HepG2 (cell line): ENCODE measurements around the gene POLR3H. TPM values are rescaled to one million over a fixed set of nuclear protein-coding genes. Genes with fewer than 3 reads are reported as not detected.

Experiments
- CENPT ChIP-seq: sonication (generic); formaldehyde crosslinking; IDR thresholded peaks from 2 replicates; pipeline ENCODE4 v1.8.0; 2022; ENCODE audit warnings: low read depth, mild to moderate bottlenecking, moderate library complexity, missing genetic modification reagents
- ESRRA ChIP-seq: sonication (generic); formaldehyde crosslinking; IDR thresholded peaks from 2 replicates; pipeline ENCODE4 v1.5.1; 2020; ENCODE audit warnings: mild to moderate bottlenecking, low read depth, missing genetic modification reagents
- FOXK2 ChIP-seq: fragments of 450-650 bp; IDR thresholded peaks from 2 replicates; pipeline ENCODE4 v1.6.1; 2016
- KAT2B ChIP-seq: fragments of 150-350 bp; IDR thresholded peaks from 2 replicates; pipeline ENCODE4 v1.6.1; 2014; ENCODE audit warnings: low read depth, low read length, borderline replicate concordance
- MAFF ChIP-seq: IDR thresholded peaks from 2 replicates; pipeline ENCODE4 v1.6.1; 2011; ENCODE audit warnings: low read depth, low read length, improper control_type of control experiment
- MED13 ChIP-seq: sonication (generic); formaldehyde crosslinking; IDR thresholded peaks from 2 replicates; pipeline ENCODE4 v1.5.0; 2020; ENCODE audit warnings: missing genetic modification reagents
- MYPOP ChIP-seq: sonication (generic); formaldehyde crosslinking; IDR thresholded peaks from 2 replicates; pipeline ENCODE4 v1.8.1; 2023; ENCODE audit warnings: mild to moderate bottlenecking, moderate library complexity, missing genetic modification reagents
- RFX3 ChIP-seq: IDR thresholded peaks from 2 replicates; pipeline ENCODE4 v1.6.1; 2016; ENCODE audit warnings: missing biosample characterization, missing genetic modification reagents
- SAP130 ChIP-seq: IDR thresholded peaks from 2 replicates; pipeline ENCODE4 v1.6.1; 2016; ENCODE audit warnings: low read depth
- SCMH1 ChIP-seq: sonication (generic); formaldehyde crosslinking; IDR thresholded peaks from 2 replicates; pipeline ENCODE4 v1.9.0; 2021; ENCODE audit warnings: missing genetic modification reagents, mild to moderate bottlenecking, borderline replicate concordance
- TBX3 ChIP-seq: fragments of 450-650 bp; IDR thresholded peaks from 2 replicates; pipeline ENCODE4 v1.6.1; 2017; ENCODE audit warnings: antibody characterized with exemption, mild to moderate bottlenecking, inconsistent platforms, borderline replicate concordance
- ZNF224 ChIP-seq: sonication (generic); formaldehyde crosslinking; IDR thresholded peaks from 2 replicates; pipeline ENCODE4 v1.5.0; 2020; ENCODE audit warnings: mild to moderate bottlenecking, missing genetic modification reagents
- ZNF331 ChIP-seq: sonication (generic); formaldehyde crosslinking; IDR thresholded peaks from 2 replicates; pipeline ENCODE4 v1.4.0; 2020; ENCODE audit warnings: missing genetic modification reagents
- ZNF333 ChIP-seq: sonication (generic); formaldehyde crosslinking; IDR thresholded peaks from 2 replicates; pipeline ENCODE4 v1.4.0; 2020; ENCODE audit warnings: mild to moderate bottlenecking, missing genetic modification reagents, borderline replicate concordance
- ZNF431 ChIP-seq: sonication (generic); formaldehyde crosslinking; IDR thresholded peaks from 2 replicates; pipeline ENCODE4 v1.9.0; 2022; ENCODE audit warnings: missing genetic modification reagents, low read depth, mild to moderate bottlenecking, borderline replicate concordance
- ZNF446 ChIP-seq: sonication (generic); formaldehyde crosslinking; IDR thresholded peaks from 2 replicates; pipeline ENCODE4 v1.5.0; 2020; ENCODE audit warnings: mild to moderate bottlenecking, missing genetic modification reagents
- ZNF589 ChIP-seq: sonication (generic); formaldehyde crosslinking; conservative IDR thresholded peaks from 2 replicates; pipeline ENCODE4 v1.8.0; 2022; ENCODE audit warnings: mild to moderate bottlenecking, moderate library complexity, missing genetic modification reagents
- ZNF891 ChIP-seq: sonication (generic); formaldehyde crosslinking; IDR thresholded peaks from 2 replicates; pipeline ENCODE4 v1.5.0; 2020; ENCODE audit warnings: mild to moderate bottlenecking, missing genetic modification reagents
- polyA plus RNA-seq, 8 experiments: library from polyadenylated mRNA; depleted of rRNA in 3 of 8; stranded (reverse) in 7 of 8; unstranded in 1 of 8; fragments of >200 nt; fragmentation: Illumina TruSeq in 4 of 8; extraction: Trizol in 4 of 8; gene quantifications; 2 replicates each; pipeline versions ENCODE4 v1.2.1 to v1.2.3, GENCODE V29; 2011 to 2016; ENCODE audit warnings: low read depth in 4 of 8, missing spikeins in 1 of 8, mixed read lengths in 1 of 8; ENCODE audit not compliant: insufficient read depth in 1 of 8
- total RNA-seq, 5 experiments: library from RNA; depleted of rRNA; stranded (reverse); fragments of >200 nt; fragmentation: Illumina TruSeq; extraction: Trizol; gene quantifications; 2 replicates each; pipeline ENCODE4 v1.2.3, GENCODE V29; 2016; ENCODE audit warnings: low read depth in 1 of 5
- TF ChIP-seq, protein P1 (sequence below): sonication (generic); formaldehyde crosslinking; IDR thresholded peaks from 2 replicates; pipeline ENCODE4 v1.4.0; 2020; ENCODE audit warnings: missing genetic modification reagents
- TF ChIP-seq, protein P2 (sequence below): sonication (generic); formaldehyde crosslinking; IDR thresholded peaks from 2 replicates; pipeline ENCODE4 v1.8.1; 2022; ENCODE audit warnings: low read depth, mild to moderate bottlenecking, missing genetic modification reagents
- TF ChIP-seq, protein P3 (sequence below): sonication (generic); formaldehyde crosslinking; conservative IDR thresholded peaks from 2 replicates; pipeline ENCODE4 v1.8.1; 2023; ENCODE audit warnings: missing genetic modification reagents
- TF ChIP-seq, protein P4 (sequence below): sonication (generic); formaldehyde crosslinking; IDR thresholded peaks from 2 replicates; pipeline ENCODE4 v1.4.0; 2020; ENCODE audit warnings: mild to moderate bottlenecking, low read depth, missing genetic modification reagents

Gene POLR3H
- total and polyA plus RNA-seq, 2 of the 13 experiments (the other 11 are each of a cell fraction or from before 2014, with no cell fraction given): 10.3 to 28.6 TPM

- TF ChIP-seq, protein P1, sequence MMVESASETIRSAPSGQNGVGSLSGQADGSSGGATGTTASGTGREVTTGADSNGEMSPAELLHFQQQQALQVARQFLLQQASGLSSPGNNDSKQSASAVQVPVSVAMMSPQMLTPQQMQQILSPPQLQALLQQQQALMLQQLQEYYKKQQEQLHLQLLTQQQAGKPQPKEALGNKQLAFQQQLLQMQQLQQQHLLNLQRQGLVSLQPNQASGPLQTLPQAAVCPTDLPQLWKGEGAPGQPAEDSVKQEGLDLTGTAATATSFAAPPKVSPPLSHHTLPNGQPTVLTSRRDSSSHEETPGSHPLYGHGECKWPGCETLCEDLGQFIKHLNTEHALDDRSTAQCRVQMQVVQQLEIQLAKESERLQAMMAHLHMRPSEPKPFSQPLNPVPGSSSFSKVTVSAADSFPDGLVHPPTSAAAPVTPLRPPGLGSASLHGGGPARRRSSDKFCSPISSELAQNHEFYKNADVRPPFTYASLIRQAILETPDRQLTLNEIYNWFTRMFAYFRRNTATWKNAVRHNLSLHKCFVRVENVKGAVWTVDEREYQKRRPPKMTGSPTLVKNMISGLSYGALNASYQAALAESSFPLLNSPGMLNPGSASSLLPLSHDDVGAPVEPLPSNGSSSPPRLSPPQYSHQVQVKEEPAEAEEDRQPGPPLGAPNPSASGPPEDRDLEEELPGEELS (CRISPR knock-in tag): no peak; the same call in 1 of the 2 replicates
- no peak; the same call in 1 of the 2 replicates for TF ChIP-seq ESRRA (CRISPR knock-in tag)
- no peak for TF ChIP-seq MED13 (CRISPR knock-in tag)
- no peak for TF ChIP-seq ZNF891
- TF ChIP-seq ZNF331 (CRISPR knock-in tag): 0 out of 2 replicates have a peak, but pooled peaks have one; percentile 33
- no peak for TF ChIP-seq ZNF333 (CRISPR knock-in tag)
- no peak for TF ChIP-seq ZNF589 (CRISPR knock-in tag)
- 0 out of 2 replicates have a peak, but pooled peaks have one; percentile 75 for TF ChIP-seq ZNF446 (CRISPR knock-in tag)
- TF ChIP-seq SAP130 (CRISPR knock-in tag): peak; percentile 85
- no peak for TF ChIP-seq KAT2B
- no peak for TF ChIP-seq ZNF224
- TF ChIP-seq, protein P2, sequence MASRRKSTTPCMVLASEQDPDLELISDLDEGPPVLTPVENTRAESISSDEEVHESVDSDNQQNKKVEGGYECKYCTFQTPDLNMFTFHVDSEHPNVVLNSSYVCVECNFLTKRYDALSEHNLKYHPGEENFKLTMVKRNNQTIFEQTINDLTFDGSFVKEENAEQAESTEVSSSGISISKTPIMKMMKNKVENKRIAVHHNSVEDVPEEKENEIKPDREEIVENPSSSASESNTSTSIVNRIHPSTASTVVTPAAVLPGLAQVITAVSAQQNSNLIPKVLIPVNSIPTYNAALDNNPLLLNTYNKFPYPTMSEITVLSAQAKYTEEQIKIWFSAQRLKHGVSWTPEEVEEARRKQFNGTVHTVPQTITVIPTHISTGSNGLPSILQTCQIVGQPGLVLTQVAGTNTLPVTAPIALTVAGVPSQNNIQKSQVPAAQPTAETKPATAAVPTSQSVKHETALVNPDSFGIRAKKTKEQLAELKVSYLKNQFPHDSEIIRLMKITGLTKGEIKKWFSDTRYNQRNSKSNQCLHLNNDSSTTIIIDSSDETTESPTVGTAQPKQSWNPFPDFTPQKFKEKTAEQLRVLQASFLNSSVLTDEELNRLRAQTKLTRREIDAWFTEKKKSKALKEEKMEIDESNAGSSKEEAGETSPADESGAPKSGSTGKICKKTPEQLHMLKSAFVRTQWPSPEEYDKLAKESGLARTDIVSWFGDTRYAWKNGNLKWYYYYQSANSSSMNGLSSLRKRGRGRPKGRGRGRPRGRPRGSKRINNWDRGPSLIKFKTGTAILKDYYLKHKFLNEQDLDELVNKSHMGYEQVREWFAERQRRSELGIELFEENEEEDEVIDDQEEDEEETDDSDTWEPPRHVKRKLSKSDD (CRISPR knock-in tag): no peak
- TF ChIP-seq SCMH1: no peak
- TF ChIP-seq CENPT (CRISPR knock-in tag): no peak
- TF ChIP-seq MYPOP: no peak
- TF ChIP-seq, protein P3, sequence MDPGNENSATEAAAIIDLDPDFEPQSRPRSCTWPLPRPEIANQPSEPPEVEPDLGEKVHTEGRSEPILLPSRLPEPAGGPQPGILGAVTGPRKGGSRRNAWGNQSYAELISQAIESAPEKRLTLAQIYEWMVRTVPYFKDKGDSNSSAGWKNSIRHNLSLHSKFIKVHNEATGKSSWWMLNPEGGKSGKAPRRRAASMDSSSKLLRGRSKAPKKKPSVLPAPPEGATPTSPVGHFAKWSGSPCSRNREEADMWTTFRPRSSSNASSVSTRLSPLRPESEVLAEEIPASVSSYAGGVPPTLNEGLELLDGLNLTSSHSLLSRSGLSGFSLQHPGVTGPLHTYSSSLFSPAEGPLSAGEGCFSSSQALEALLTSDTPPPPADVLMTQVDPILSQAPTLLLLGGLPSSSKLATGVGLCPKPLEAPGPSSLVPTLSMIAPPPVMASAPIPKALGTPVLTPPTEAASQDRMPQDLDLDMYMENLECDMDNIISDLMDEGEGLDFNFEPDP (CRISPR knock-in tag): no peak
- no peak for TF ChIP-seq RFX3 (CRISPR knock-in tag)
- TF ChIP-seq ZNF431 (CRISPR knock-in tag): no peak
- no peak for TF ChIP-seq FOXK2
- peak; percentile 56; the same call in 1 of the 2 replicates for TF ChIP-seq MAFF
- no peak for TF ChIP-seq TBX3
- TF ChIP-seq, protein P4, sequence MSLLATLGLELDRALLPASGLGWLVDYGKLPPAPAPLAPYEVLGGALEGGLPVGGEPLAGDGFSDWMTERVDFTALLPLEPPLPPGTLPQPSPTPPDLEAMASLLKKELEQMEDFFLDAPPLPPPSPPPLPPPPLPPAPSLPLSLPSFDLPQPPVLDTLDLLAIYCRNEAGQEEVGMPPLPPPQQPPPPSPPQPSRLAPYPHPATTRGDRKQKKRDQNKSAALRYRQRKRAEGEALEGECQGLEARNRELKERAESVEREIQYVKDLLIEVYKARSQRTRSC (CRISPR knock-in tag): no peak
These were observed 45.3 kb upstream of the POLR3H start, which contains the start of gene PMM1 (continued) for GRCh38 chr22:41589391-41590241.
